Gastrocnemius medialis (tissue), 4 donors: ENCODE results near the gene GPR62. TPM values are rescaled to one million over a fixed set of nuclear protein-coding genes. Genes with fewer than 3 reads are reported as not detected.

Experiments
- ATAC-seq, 2 donors: fragments of 150-250 bp; one replicate each; pipeline ENCODE4 v1.9.1; 2016
- DNase-seq, 2 donors: peaks; one replicate each; pipeline ENCODE4 v3.0.0-alpha.2; 2019
- H3K27ac ChIP-seq, 4 donors: fragments of 200-600 bp; sonication (generic); 1 replicate in 1 of 4; 2 replicates in 3 of 4; pipeline ENCODE4 v1.5.1; 2016 to 2018; ENCODE audit warnings: mild to moderate bottlenecking in 2 of 4, moderate library complexity in 1 of 4
- H3K27me3 ChIP-seq, 3 donors: fragments of 200-600 bp; sonication (generic) in 2 of 3; 1 replicate in 1 of 3; 2 replicates in 2 of 3; pipeline versions ENCODE4 v1.5.1 to v1.6.0; 2016 to 2019; ENCODE audit warnings: mild to moderate bottlenecking in 1 of 3, moderate library complexity in 1 of 3
- H3K36me3 ChIP-seq, 2 donors: fragments of 200-600 bp; sonication (generic) in 1 of 2; one replicate each; pipeline ENCODE4 v1.5.1; 2017 to 2018
- H3K4me1 ChIP-seq, 2 donors: fragments of 200-600 bp; sonication (generic) in 1 of 2; one replicate each; pipeline ENCODE4 v1.5.1; 2016 to 2017; ENCODE audit warnings: mild to moderate bottlenecking in 2 of 2
- H3K4me3 ChIP-seq, 4 donors: fragments of 200-600 bp; sonication (generic) in 3 of 4; 1 replicate in 1 of 4; 2 replicates in 3 of 4; pipeline ENCODE4 v1.5.1; 2016 to 2019; ENCODE audit warnings: mild to moderate bottlenecking in 2 of 4
- H3K9me3 ChIP-seq, 3 donors: fragments of 200-600 bp; sonication (generic) in 2 of 3; 1 replicate in 1 of 3; 2 replicates in 2 of 3; pipeline ENCODE4 v1.5.1; 2016 to 2019
- CTCF ChIP-seq, 5 experiments: fragments of 450-650 bp in 3 of 5; fragments of 200-600 bp in 2 of 5; sonication (generic) in 2 of 5; IDR thresholded peaks in 4 of 5; conservative IDR thresholded peaks in 1 of 5; 1 replicate in 4 of 5; 2 replicates in 1 of 5; pipeline ENCODE4 v1.5.1; 2016 to 2019; ENCODE audit warnings: antibody characterized with exemption in 5 of 5, mild to moderate bottlenecking in 3 of 5, moderate library complexity in 3 of 5
- POLR2A ChIP-seq, 2 donors: fragments of 450-650 bp; IDR thresholded peaks; one replicate each; pipeline ENCODE4 v1.6.1; 2017; ENCODE audit warnings: antibody characterized with exemption in 2 of 2, mild to moderate bottlenecking in 2 of 2, moderate library complexity in 2 of 2
- in situ Hi-C, 4 donors: fragments of 200-750 bp; cut with MboI; loops; one replicate each; pipeline versions ENCODE4 v1.15.0 to v1.8.0; 2017; ENCODE audit warnings: low sequenced_read_pairs in 4 of 4
- intact Hi-C: fragments of 100-400 bp; cut with DNase I; formaldehyde crosslinking; loops from one replicate; pipeline ENCODE4 v1.15.1; 2023; ENCODE audit warnings: low total_unique reads
- total RNA-seq, 4 donors: library from RNA; depleted of rRNA; stranded (reverse); fragments of >200 nt; gene quantifications; one replicate each; pipeline versions ENCODE4 v1.1.0 to v1.2.3, GENCODE V29; 2016

GPR62 gene
- total RNA-seq, 4 donors from 2014 or later, result 0.18 to 2.5 (median 0.37) TPM

- no peak overlapping the region for H3K4me3 ChIP-seq
- peaks cover 0 to 33% of the 10 kb centered on the region in 2 donors for H3K36me3 ChIP-seq
- intact Hi-C loops, result no loop called here
- H3K27ac ChIP-seq, result peak overlapping the region in 1 of 4 donors; percentile 10
- TF ChIP-seq CTCF (IDR thresholded peaks at IDR 0.05 in 4 of 5, conservative IDR thresholded peaks at IDR 0.05 in 1 of 5) (no peak), POLR2A (IDR thresholded peaks at IDR 0.05) (no peak)
- peaks cover 32 to 51% of the 10 kb centered on the region in 2 donors for H3K4me1 ChIP-seq
- in situ Hi-C loops, result no loop called here
- no peaks in the 10 kb centered on the region for H3K9me3 ChIP-seq
- ATAC-seq, result no peak
- no peak for DNase-seq
- H3K27me3 ChIP-seq, result no peaks in the 10 kb centered on the region
Observed at GRCh38 chr3:51958603-51959521, 3.7 kb downstream of the GPR62 start.

GRCh38 chr3:51959651-51960050 is 4.5 kb downstream of the GPR62 start:
- no peak overlapping the region for H3K27ac ChIP-seq
- intact Hi-C loops, result no loop called here
- peaks cover 0 to 33% of the 10 kb centered on the region in 2 donors for H3K36me3 ChIP-seq
- TF ChIP-seq POLR2A (IDR thresholded peaks at IDR 0.05), result no peak
- H3K27me3 ChIP-seq, result no peaks in the 10 kb centered on the region
- no peak for DNase-seq
- in situ Hi-C loops, result no loop called here
- H3K4me3 ChIP-seq, result no peak overlapping the region
- peaks cover 39 to 59% of the 10 kb centered on the region in 2 donors for H3K4me1 ChIP-seq
- H3K9me3 ChIP-seq, result no peaks in the 10 kb centered on the region
- ATAC-seq, result no peak

- ATAC-seq (no peak), DNase-seq (no peak)
- H3K27ac ChIP-seq, result peak overlapping the region in 2 of 4 donors; percentile 18 to 98
- intact Hi-C loops, result no loop called here
- no peaks in the 10 kb centered on the region for H3K9me3 ChIP-seq
- peaks cover 0 to 33% of the 10 kb centered on the region in 2 donors for H3K36me3 ChIP-seq
- H3K27me3 ChIP-seq, result no peaks in the 10 kb centered on the region
- H3K4me1 ChIP-seq, result peaks cover 39 to 63% of the 10 kb centered on the region in 2 donors
- TF ChIP-seq CTCF (IDR thresholded peaks at IDR 0.05 in 4 of 5, conservative IDR thresholded peaks at IDR 0.05 in 1 of 5) (no peak), POLR2A (IDR thresholded peaks at IDR 0.05) (no peak)
- in situ Hi-C loops, result no loop called here
- no peak overlapping the region for H3K4me3 ChIP-seq
Observed at GRCh38 chr3:51960386-51960785, 5.2 kb downstream of the GPR62 start.

- peaks cover 43 to 63% of the 10 kb centered on the region in 2 donors for H3K4me1 ChIP-seq
- H3K4me3 ChIP-seq, result no peak overlapping the region
- in situ Hi-C loops (no loop called here), intact Hi-C loops (no loop called here)
- peaks cover 0 to 33% of the 10 kb centered on the region in 2 donors for H3K36me3 ChIP-seq
- H3K27ac ChIP-seq, result peak overlapping the region; percentile 45 to 100 (median 94)
- DNase-seq (no peak), ATAC-seq (no peak)
- H3K27me3 ChIP-seq, result no peaks in the 10 kb centered on the region
- H3K9me3 ChIP-seq, result no peaks in the 10 kb centered on the region
- TF ChIP-seq CTCF (IDR thresholded peaks at IDR 0.05 in 4 of 5, conservative IDR thresholded peaks at IDR 0.05 in 1 of 5) (no peak), POLR2A (IDR thresholded peaks at IDR 0.05) (no peak)
Observed at GRCh38 chr3:51961011-51961410, 5.8 kb downstream of the GPR62 start.
